Erythroblast (primary cell): ENCODE results near the gene R3HDM2.

Experiments used
- GATA1 ChIP-seq: IDR thresholded peaks from 2 replicates; pipeline ENCODE4 v1.6.1; 2011; ENCODE audit warnings: low read depth, mild to moderate bottlenecking, control low read depth, low read length, moderate library complexity
- POLR2A ChIP-seq: IDR thresholded peaks from 2 replicates; pipeline ENCODE4 v1.6.1; 2011; ENCODE audit warnings: mild to moderate bottlenecking, low read length

DNA sequence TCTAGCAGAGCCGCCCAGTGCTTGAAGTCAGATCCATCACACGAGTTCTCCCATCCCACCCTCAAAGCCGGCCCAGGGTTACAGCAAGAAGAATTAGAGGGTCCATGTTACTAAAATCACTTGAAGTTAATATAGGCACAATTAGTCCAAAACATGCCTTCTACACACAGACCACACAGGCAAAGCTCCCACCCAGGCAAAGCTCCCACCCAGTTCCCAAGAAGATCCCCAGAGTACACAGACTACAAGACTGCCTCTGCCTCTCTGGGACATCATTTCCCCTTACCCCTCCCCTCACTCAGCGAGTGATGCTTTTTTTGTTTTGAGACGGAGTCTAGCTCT, 32.0 kb upstream of the R3HDM2 start:
- TF ChIP-seq POLR2A (no peak), GATA1 (no peak)
